IPS DF 6.9 (cell line): ENCODE results near the gene TAF1.
"Not testable (repeated sequence)": the region's sequence is repeated elsewhere in the genome, so short reads cannot be mapped to it uniquely, and the experiment has no call there.

ENCODE experiments used
- DNase-seq: peaks from one replicate; pipeline ENCODE4 v3.0.0-alpha.2; 2013; ENCODE audit warnings: low read depth, low spot score
- H3K27ac ChIP-seq: one replicate; pipeline ENCODE4 v1.5.1; 2013; ENCODE audit warnings: low read length, control low read depth
- H3K27me3 ChIP-seq: 2 replicates; pipeline ENCODE4 v1.6.1; 2013; ENCODE audit warnings: mild to moderate bottlenecking, low read length; ENCODE audit not compliant: control insufficient read depth, insufficient read depth
- H3K36me3 ChIP-seq: 2 replicates; pipeline ENCODE4 v1.6.1; 2013; ENCODE audit warnings: low read length; ENCODE audit not compliant: control insufficient read depth, insufficient read depth
- H3K4me1 ChIP-seq: 2 replicates; pipeline ENCODE4 v1.6.1; 2013; ENCODE audit warnings: low read length; ENCODE audit not compliant: control insufficient read depth, insufficient read depth
- H3K4me3 ChIP-seq: 2 replicates; pipeline ENCODE4 v1.5.1; 2013; ENCODE audit warnings: mild to moderate bottlenecking, low read length
- H3K9me3 ChIP-seq: 2 replicates; pipeline ENCODE4 v1.6.1; 2013; ENCODE audit warnings: low read length, inconsistent platforms; ENCODE audit not compliant: control insufficient read depth, insufficient read depth
- WGBS: extraction: QIAGEN DNeasy Blood & Tissue Kit; methylation state at CpG from one replicate; pipeline ENCODE4 v1.1.7; 2013; ENCODE audit warnings: mixed read lengths, missing lambda C conversion rate; ENCODE audit not compliant: insufficient read length, insufficient coverage; 5-methylcytosine and 5-hydroxymethylcytosine counted together

TAF1 gene

GRCh38 chrX:71502080-71502479, 135.9 kb downstream of the TAF1 start:
- H3K4me1 ChIP-seq, H3K36me3 ChIP-seq, H3K27ac ChIP-seq, DNase-seq, H3K9me3 ChIP-seq, H3K27me3 ChIP-seq, H3K4me3 ChIP-seq: not testable (repeated sequence)
- no CpG with 5 or more reads among the region's 5 CpGs for WGBS

DNA sequence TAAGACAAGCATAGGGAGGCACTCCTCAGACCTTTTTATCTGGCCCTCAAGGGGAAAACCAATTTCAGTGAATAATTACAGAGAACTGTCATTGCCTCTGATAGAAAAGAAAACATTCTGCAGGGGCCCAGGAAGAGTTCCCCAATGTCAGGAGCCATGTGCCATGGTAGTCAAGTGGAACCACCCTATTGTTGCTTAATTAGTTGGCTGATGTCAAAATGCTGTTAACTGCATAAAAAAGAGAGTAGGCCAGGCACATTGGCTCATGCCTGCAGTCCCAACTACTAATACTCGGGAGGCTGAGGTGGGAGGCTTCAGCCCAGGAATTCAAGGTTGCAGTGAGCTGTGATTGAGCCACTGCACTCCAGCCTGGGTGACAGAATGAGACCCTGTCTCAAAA, 138.2 kb downstream of the TAF1 start:
- Histone ChIP-seq H3K36me3 (no peaks in the 10 kb centered on the region), H3K27me3 (no peaks in the 10 kb centered on the region), H3K4me1 (no peaks in the 10 kb centered on the region), H3K27ac (no peak overlapping the region), H3K4me3 (no peak overlapping the region), H3K9me3 (no peaks in the 10 kb centered on the region)
- WGBS: no CpG with 5 or more reads among the region's 1 CpG
- no peak for DNase-seq

DNA sequence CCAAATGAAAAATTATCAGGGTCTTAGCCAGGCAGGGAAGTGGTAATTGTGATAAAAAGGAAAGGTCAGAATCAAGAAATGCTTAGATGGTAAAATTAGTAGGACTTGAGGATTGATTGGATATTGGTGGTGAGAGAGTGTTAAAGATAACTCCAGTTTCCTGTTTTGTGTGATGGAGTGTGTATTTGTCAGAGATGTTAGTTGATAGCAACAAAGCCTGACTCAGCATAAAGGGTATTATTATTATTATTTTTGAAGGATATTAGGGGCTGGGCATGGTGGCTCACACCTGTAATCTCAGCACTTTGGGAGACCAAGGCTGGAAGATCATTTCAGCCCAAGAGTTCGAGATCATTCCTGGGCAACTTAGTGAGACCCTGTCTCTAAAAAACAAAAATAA, 143.1 kb downstream of the TAF1 start:
- no peak for DNase-seq
- WGBS: no CpG with 5 or more reads among the region's 1 CpG
- Histone ChIP-seq H3K36me3 (no peaks in the 10 kb centered on the region), H3K4me3 (no peak overlapping the region), H3K9me3 (no peaks in the 10 kb centered on the region), H3K27me3 (no peaks in the 10 kb centered on the region), H3K4me1 (no peaks in the 10 kb centered on the region), H3K27ac (no peak overlapping the region)

DNA sequence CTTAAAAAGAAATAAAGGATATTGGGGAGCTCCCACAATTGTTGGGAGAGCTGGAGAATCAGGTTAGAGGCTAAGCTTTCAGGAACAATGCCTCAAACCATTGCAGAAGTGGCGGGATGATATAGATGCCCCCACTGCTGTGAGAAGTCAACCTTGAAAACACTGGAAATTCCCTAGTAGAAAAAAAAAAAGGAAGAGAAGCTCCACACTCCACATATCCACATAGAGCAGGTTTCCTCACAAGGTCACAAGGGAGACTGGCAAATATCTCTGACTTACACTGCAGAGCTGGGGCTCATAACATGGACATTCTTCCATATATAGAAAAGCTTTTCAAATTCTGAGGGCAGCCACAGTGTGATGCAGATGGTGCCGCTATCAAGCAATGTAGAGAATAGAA, 144.0 kb downstream of the TAF1 start:
- DNase-seq: no peak
- Histone ChIP-seq H3K9me3 (no peaks in the 10 kb centered on the region), H3K27me3 (no peaks in the 10 kb centered on the region), H3K27ac (no peak overlapping the region), H3K4me1 (no peaks in the 10 kb centered on the region), H3K36me3 (no peaks in the 10 kb centered on the region), H3K4me3 (no peak overlapping the region)
- WGBS: no CpG with 5 or more reads among the region's 2 CpGs

GRCh38 chrX:71513731-71514130, 147.6 kb downstream of the TAF1 start:
- H3K4me3 ChIP-seq, H3K27ac ChIP-seq, H3K9me3 ChIP-seq, H3K27me3 ChIP-seq, H3K4me1 ChIP-seq, H3K36me3 ChIP-seq, DNase-seq: not testable (repeated sequence)
- no CpG with 5 or more reads among the region's 4 CpGs for WGBS

DNA sequence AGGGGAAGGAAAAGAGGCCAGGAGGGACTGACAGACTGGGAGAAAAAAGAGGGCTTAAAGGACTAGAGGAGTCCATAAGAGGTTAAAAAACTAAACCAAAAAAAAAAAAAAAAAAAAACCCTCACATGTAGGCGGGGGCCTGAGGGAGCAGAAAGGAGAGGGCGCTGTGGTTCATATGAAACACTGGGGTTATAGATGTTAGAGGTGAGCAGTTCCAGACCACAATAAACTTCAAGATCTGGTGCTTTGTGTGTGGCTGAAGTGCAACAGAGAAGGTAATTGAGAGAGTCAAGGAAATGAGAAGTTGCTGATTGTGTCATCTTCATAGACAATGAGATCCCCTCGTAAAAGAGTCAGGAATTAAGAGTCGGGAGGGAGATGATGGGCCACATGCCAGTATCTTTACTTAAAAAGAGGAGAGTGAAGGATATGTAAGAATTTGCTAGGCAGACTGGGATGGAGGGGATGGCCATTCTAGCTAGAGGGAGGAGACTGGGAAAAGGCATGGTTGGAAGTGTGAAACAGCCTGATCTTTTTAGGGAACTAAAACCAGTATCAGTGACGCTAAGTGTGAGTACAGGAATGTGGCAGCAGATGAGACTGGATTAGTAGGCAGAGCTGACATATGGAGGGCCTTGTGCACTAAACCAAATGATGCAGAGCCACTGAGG, 148.3 kb downstream of the TAF1 start:
- Histone ChIP-seq H3K4me3 (no peak overlapping the region), H3K27me3 (no peaks in the 10 kb centered on the region), H3K36me3 (no peaks in the 10 kb centered on the region), H3K9me3 (no peaks in the 10 kb centered on the region), H3K27ac (no peak overlapping the region), H3K4me1 (no peaks in the 10 kb centered on the region)
- no peak for DNase-seq
- no CpG with 5 or more reads among the region's 5 CpGs for WGBS

DNA sequence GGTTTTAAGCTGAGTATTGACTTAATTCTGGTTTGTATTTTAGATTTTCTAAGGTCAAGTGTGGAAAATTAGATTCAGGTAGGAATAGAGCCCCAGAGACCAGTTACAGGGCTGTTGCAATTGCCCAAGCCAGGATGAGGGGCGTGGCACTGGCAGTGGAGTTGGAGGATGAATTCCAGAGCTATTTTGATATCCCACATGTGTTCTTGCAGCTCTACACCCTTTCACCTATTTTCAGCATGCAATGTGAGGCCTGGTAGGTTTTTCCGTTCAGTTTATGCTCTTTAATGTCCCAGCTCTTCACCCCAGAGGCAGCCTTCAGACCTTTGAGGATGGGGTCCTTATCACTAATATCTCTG, 148.9 kb downstream of the TAF1 start:
- Histone ChIP-seq H3K4me3 (no peak overlapping the region), H3K27ac (no peak overlapping the region), H3K27me3 (no peaks in the 10 kb centered on the region), H3K9me3 (no peaks in the 10 kb centered on the region), H3K4me1 (no peaks in the 10 kb centered on the region), H3K36me3 (no peaks in the 10 kb centered on the region)
- DNase-seq: no peak
- no CpG with 5 or more reads among the region's 2 CpGs for WGBS
